ENCODE measurements around the gene NUCB1. TPM values are rescaled to one million over a fixed set of nuclear protein-coding genes. Genes with fewer than 3 reads are reported as not detected.
A peak's percentile ranks its signal among the peaks of the same experiment; 100 is the strongest.

NUCB1 gene
- total and polyA plus RNA-seq, 3 experiments from 2014 or later: 86.8 to 147 (median 93.3) TPM

DNA sequence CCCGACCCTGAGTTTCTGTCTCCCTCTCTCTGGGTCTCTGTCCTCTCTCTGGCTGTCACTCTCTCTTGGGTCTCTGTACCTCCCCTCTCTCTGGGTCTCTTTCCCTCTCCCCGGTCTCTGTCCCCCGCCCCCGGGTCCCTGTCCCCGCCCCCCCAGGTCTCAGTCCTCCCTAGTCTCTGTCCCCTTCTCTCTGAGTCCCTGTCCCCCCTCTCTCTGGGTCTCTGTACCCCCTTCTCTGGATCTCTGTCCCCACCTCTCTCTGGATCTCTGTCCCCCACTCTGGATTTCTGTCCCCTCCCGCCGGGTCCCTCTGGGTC is 62.7 kb downstream of the NUCB1 start:
- H3K27ac ChIP-seq (ENCODE audit: low read depth, low read length): peak overlapping the region; percentile 94
- Mint-ChIP-seq H3K4me3 (peak overlapping the region; percentile 46 to 100 (median 64)), H3K27ac (peak overlapping the region; percentile 58 to 99 (median 88)), H3K9me3 (no peaks in the 10 kb centered on the region), H3K36me3 (peaks cover 0 to 31% (median 0%) of the 10 kb centered on the region in 3 donors), H3K27me3 (peaks cover 0 to 8% of the 10 kb centered on the region in 2 donors), H3K4me1 (peaks cover 56 to 79% (median 63%) of the 10 kb centered on the region in 3 donors)
- H3K4me1 ChIP-seq (ENCODE audit: insufficient read depth, low read length): peaks cover 42% of the 10 kb centered on the region
- POLR2A ChIA-PET: interaction anchor here (1.1 to 1.2 kb wide), 2 partner anchors 9 to 62 kb away, joined by 3 to 6 read pairs; partner anchors contain the start of genes BAX and NUCB1
- no peaks in the 10 kb centered on the region for H3K9me3 ChIP-seq (ENCODE audit: low read length)
- no peaks in the 10 kb centered on the region for H3K27me3 ChIP-seq (ENCODE audit: insufficient read depth, low read length, poor library complexity, severe bottlenecking)
- DNase-seq: no peak
- peaks cover 6% of the 10 kb centered on the region for H3K36me3 ChIP-seq (ENCODE audit: insufficient read depth, low read length)
- CTCF ChIA-PET: interaction anchor here (1.0 to 1.8 kb wide), 2 partner anchors 8 to 31 kb away, joined by 3 to 5 read pairs; partner anchors contain the start of genes GYS1 and RUVBL2
- no peak overlapping the region for H3K4me3 ChIP-seq (ENCODE audit: low read length)

DNA sequence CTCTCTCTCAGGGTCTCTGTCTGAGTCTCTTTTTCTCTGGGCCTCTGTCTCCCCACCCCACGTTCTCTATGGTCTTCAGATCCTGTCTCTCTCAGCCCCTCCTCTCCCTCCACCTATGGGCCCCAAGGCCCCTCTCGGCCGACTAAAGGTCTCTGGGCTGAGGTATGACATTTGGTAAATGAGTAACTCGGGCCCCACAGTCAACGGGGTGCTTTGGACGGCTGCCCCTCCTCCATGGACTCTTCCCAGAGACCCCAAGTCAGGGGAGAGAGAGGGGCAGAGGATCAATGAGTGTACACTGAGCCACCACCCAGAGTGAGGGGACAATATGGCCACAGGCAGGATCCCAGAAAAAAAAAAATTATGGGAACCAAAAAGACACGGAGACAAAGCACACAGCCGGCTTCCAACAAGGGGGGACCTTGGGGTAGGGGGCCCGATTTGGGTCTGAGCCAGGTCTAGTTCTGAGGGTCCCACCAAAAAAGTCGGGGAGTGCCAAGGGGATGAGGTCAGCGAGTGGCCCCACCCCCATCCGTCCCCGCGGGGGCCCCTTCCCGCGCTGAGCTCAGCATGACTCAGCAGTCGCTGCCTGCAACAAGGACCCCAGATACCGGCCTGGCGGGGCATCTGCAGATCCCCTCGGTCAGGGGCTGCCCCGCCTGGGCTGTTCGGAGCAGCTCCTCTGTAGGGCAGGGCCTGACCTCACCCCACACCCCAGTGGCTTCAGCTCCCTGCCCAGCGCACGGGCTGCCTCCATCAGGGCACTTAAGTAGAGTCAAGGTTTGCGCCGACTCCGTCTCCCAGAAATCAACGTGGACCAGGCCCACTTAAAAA is 63.5 kb downstream of the NUCB1 start:
- POLR2A ChIA-PET: interaction anchor here (0.8 to 3.4 kb wide), 3 partner anchors 9 to 89 kb away, joined by 3 to 14 read pairs (median 4); partner anchors contain the start of genes BAX, GYS1 and RUVBL2
- Mint-ChIP-seq H3K27me3 (peaks cover 0 to 8% of the 10 kb centered on the region in 2 donors), H3K4me3 (peak overlapping the region; percentile 91 to 100 (median 100)), H3K9me3 (no peaks in the 10 kb centered on the region), H3K4me1 (peaks cover 61 to 80% (median 61%) of the 10 kb centered on the region in 3 donors), H3K36me3 (peaks cover 2 to 36% (median 5%) of the 10 kb centered on the region in 3 donors), H3K27ac (peak overlapping the region; percentile 85 to 99 (median 95))
- CTCF ChIA-PET: interaction anchor here (1.2 to 1.6 kb wide), 3 partner anchors 30 to 168 kb away, joined by 3 to 7 read pairs (median 7); partner anchors contain the start of genes GYS1 and RUVBL2
- no peaks in the 10 kb centered on the region for H3K9me3 ChIP-seq (ENCODE audit: low read length)
- H3K4me1 ChIP-seq (ENCODE audit: insufficient read depth, low read length): peaks cover 42% of the 10 kb centered on the region
- peak overlapping the region; percentile 94 for H3K27ac ChIP-seq (ENCODE audit: low read depth, low read length)
- H3K36me3 ChIP-seq (ENCODE audit: insufficient read depth, low read length): peaks cover 9% of the 10 kb centered on the region
- no peaks in the 10 kb centered on the region for H3K27me3 ChIP-seq (ENCODE audit: insufficient read depth, low read length, poor library complexity, severe bottlenecking)
- DNase-seq: peak in 4 of 5 donors; percentile 35 to 76 (median 49)
- peak overlapping the region; percentile 72 for H3K4me3 ChIP-seq (ENCODE audit: low read length)

DNA sequence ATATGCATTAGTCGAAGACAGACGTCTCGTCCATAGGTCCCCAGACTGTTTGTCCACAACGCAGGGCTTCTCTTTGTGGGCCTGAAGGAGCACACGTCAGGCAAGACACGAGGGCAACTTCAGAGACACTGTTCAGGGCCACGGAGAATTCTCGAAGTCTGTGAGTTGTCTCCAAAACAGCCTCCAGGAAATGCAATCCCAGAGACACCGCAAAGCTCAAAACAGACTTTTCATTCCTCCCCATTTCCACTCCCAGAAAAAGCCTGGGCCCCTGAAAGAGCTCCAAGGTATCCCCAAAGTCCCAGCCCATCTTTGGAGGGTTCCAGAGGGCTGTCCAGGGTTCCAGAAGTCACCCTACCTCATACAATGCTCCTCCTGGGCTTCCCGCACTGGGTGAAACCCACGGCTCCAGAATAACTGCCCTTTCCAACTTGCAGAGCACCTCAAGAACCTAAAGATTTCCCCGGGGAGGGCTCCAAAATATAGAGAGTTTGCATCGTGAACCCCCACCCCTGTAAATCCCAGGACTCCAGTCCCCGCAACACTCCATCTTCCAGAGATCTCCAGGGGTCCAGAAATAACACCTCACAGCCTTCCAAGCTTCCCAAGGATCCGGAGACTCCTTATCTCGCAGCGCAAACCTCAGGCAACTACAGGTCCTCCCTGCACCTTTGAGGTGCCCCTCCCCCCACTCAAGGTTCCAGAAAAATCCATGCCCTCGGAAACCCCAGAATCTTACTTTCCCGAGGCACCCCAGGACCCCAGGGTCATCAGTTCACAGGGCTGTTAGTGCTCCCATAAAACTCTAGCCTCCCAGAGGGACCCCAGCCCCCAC is 64.3 kb downstream of the NUCB1 start:
- H3K36me3 ChIP-seq (ENCODE audit: insufficient read depth, low read length): peaks cover 16% of the 10 kb centered on the region
- no peaks in the 10 kb centered on the region for H3K9me3 Mint-ChIP-seq
- H3K9me3 ChIP-seq (ENCODE audit: low read length): no peaks in the 10 kb centered on the region
- H3K4me3 Mint-ChIP-seq: peak overlapping the region; percentile 91 to 100 (median 100)
- H3K4me3 ChIP-seq (ENCODE audit: low read length): peak overlapping the region; percentile 72
- H3K4me1 ChIP-seq (ENCODE audit: insufficient read depth, low read length): peaks cover 42% of the 10 kb centered on the region
- peaks cover 0 to 9% of the 10 kb centered on the region in 2 donors for H3K27me3 Mint-ChIP-seq
- no peaks in the 10 kb centered on the region for H3K27me3 ChIP-seq (ENCODE audit: insufficient read depth, low read length, poor library complexity, severe bottlenecking)
- H3K4me1 Mint-ChIP-seq: peaks cover 55 to 80% (median 59%) of the 10 kb centered on the region in 3 donors
- peaks cover 2 to 44% (median 5%) of the 10 kb centered on the region in 3 donors for H3K36me3 Mint-ChIP-seq
- CTCF ChIA-PET: interaction anchor here (1.2 to 3.7 kb wide), 4 partner anchors 28 to 169 kb away, joined by 3 to 20 read pairs (median 7); partner anchors contain the start of genes GYS1 and RUVBL2
- peak overlapping the region; percentile 85 to 99 (median 95) for H3K27ac Mint-ChIP-seq
- H3K27ac ChIP-seq (ENCODE audit: low read depth, low read length): peak overlapping the region; percentile 94
- peak in 1 of 5 donors; percentile 29 for DNase-seq
- POLR2A ChIA-PET: interaction anchor here (0.6 to 3.4 kb wide), 7 partner anchors 10 to 92 kb away, joined by 3 to 18 read pairs (median 4); partner anchors contain the start of genes BAX, GYS1, PPP1R15A and RUVBL2

DNA sequence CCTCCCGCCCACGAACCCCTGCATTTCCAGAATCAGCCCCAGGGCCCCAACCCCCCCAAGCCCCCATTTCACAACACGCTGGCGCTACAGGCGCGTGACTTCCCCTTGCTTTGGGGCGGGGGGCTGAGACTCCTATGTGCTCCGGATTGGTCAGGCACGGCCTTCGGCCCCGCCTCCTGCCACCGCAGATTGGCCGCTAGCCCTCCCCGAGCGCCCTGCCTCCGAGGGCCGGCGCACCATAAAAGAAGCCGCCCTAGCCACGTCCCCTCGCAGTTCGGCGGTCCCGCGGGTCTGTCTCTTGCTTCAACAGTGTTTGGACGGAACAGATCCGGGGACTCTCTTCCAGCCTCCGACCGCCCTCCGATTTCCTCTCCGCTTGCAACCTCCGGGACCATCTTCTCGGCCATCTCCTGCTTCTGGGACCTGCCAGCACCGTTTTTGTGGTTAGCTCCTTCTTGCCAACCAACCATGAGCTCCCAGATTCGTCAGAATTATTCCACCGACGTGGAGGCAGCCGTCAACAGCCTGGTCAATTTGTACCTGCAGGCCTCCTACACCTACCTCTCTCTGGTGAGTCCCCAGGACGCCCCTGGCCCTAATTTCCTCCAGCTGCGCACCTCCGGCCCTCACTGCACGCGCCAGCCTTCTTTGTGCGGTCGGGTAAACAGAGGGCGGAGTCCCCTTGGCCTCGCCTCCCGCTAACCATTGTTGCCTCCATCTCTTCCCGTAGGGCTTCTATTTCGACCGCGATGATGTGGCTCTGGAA is 65.1 kb downstream of the NUCB1 start, which contains the start of gene FTL:
Gene FTL (plus strand): TSS at position 270 of the 766 bp plus-strand sequence. CDS start 199 bp downstream, at position 469.
- Histone ChIP-seq H3K4me1 (ENCODE audit: insufficient read depth, low read length) (peaks cover 42% of the 10 kb centered on the region), H3K9me3 (ENCODE audit: low read length) (no peaks in the 10 kb centered on the region), H3K27ac (ENCODE audit: low read depth, low read length) (peak within 1 kb of the TSS; percentile 94), H3K36me3 (ENCODE audit: insufficient read depth, low read length) (peaks cover 16% of the 10 kb centered on the region), H3K4me3 (ENCODE audit: low read length) (peak within 1 kb of the TSS; percentile 88), H3K27me3 (ENCODE audit: insufficient read depth, low read length, poor library complexity, severe bottlenecking) (no peaks in the 10 kb centered on the region)
- ChIA-PET POLR2A (interaction anchor here (0.6 to 3.4 kb wide), 6 partner anchors 10 to 93 kb away, joined by 3 to 18 read pairs (median 6); partner anchors contain the start of genes BAX, GYS1, NUCB1 and PPP1R15A), CTCF (interaction anchor here (1.6 to 3.7 kb wide), 3 partner anchors 27 to 170 kb away, joined by 3 to 20 read pairs (median 16); partner anchors contain the start of genes GYS1 and RUVBL2)
- Mint-ChIP-seq H3K4me3 (peak within 1 kb of the TSS; percentile 91 to 100 (median 100)), H3K27ac (peak within 1 kb of the TSS; percentile 90 to 99 (median 97)), H3K9me3 (no peaks in the 10 kb centered on the region), H3K27me3 (peaks cover 0 to 9% of the 10 kb centered on the region in 2 donors), H3K4me1 (peaks cover 50 to 76% (median 59%) of the 10 kb centered on the region in 3 donors), H3K36me3 (peaks cover 2 to 51% (median 5%) of the 10 kb centered on the region in 3 donors)
- peak; percentile 76 to 90 (median 85) for DNase-seq

DNA sequence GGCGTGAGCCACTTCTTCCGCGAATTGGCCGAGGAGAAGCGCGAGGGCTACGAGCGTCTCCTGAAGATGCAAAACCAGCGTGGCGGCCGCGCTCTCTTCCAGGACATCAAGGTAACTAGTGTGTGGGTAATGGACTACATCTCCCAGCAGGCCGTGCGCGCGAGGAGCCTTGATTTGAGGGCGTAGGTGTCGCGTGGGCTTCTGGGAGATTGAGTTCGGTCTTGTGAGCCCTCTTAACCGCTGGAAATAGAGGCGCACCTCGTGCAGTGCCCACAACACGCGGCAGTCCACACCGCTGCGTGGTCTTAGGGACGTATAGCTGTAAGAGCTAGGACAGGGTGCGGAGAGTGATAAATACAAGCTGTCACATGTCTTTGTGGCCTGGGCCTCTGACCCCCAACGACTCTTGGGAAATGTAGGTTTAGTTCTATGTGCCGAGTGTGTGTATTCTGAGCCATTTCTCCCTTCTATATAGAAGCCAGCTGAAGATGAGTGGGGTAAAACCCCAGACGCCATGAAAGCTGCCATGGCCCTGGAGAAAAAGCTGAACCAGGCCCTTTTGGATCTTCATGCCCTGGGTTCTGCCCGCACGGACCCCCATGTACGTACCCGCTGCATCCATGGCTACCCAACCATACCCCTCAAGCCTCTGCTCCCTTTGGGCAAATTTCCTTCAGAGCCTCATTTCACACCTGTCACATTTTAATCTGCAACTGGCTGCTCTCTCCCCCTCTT is 65.9 kb downstream of the NUCB1 start:
- Mint-ChIP-seq H3K27ac (peak overlapping the region; percentile 90 to 99 (median 97)), H3K27me3 (peaks cover 0 to 9% of the 10 kb centered on the region in 2 donors), H3K9me3 (no peaks in the 10 kb centered on the region), H3K36me3 (peaks cover 3 to 55% (median 5%) of the 10 kb centered on the region in 3 donors), H3K4me3 (peak overlapping the region; percentile 91 to 100 (median 100)), H3K4me1 (peaks cover 54 to 74% (median 61%) of the 10 kb centered on the region in 3 donors)
- CTCF ChIA-PET: interaction anchor here (1.6 to 3.7 kb wide), 4 partner anchors 27 to 170 kb away, joined by 3 to 20 read pairs (median 12); partner anchors contain the start of genes GYS1 and RUVBL2
- Histone ChIP-seq H3K9me3 (ENCODE audit: low read length) (no peaks in the 10 kb centered on the region), H3K36me3 (ENCODE audit: insufficient read depth, low read length) (peaks cover 16% of the 10 kb centered on the region), H3K4me3 (ENCODE audit: low read length) (peak overlapping the region; percentile 88), H3K27ac (ENCODE audit: low read depth, low read length) (peak overlapping the region; percentile 83), H3K4me1 (ENCODE audit: insufficient read depth, low read length) (peaks cover 42% of the 10 kb centered on the region), H3K27me3 (ENCODE audit: insufficient read depth, low read length, poor library complexity, severe bottlenecking) (no peaks in the 10 kb centered on the region)
- DNase-seq: peak; percentile 81 to 92 (median 84)
- POLR2A ChIA-PET: interaction anchor here (0.9 to 3.4 kb wide), 6 partner anchors 10 to 123 kb away, joined by 3 to 18 read pairs (median 8); partner anchors contain the start of genes BAX, GYS1, NUCB1 and PPP1R15A

DNA sequence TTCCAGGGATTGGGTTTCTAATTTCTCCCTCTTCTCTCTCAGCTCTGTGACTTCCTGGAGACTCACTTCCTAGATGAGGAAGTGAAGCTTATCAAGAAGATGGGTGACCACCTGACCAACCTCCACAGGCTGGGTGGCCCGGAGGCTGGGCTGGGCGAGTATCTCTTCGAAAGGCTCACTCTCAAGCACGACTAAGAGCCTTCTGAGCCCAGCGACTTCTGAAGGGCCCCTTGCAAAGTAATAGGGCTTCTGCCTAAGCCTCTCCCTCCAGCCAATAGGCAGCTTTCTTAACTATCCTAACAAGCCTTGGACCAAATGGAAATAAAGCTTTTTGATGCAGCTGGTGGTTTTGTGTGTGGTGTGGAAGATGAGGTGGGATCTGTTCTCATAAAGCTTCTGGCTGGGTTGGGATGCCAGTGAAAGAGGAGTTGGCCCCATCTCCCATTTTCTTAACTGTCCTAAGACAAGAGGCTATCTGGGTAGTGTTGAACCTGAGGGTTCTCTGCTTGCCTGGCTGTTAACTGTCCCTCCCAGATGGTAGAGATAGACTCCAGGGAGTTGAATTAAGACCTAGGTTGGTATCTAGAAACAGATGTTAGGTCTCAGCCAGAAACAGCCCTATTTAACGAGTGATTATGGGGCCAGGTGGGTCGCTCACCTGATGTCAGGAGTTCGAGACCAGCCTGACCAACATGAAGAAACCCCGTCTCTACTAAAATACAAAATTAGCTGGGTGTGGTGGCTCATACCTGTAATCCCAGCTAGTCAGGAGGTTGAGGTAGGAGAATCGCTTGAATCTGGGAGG is 66.6 kb downstream of the NUCB1 start:
- H3K27me3 ChIP-seq (ENCODE audit: insufficient read depth, low read length, poor library complexity, severe bottlenecking): no peaks in the 10 kb centered on the region
- Mint-ChIP-seq H3K27me3 (peaks cover 0 to 9% of the 10 kb centered on the region in 2 donors), H3K27ac (peak overlapping the region in 7 of 8 donors; percentile 24 to 99 (median 95)), H3K9me3 (no peaks in the 10 kb centered on the region), H3K4me3 (peak overlapping the region; percentile 91 to 100 (median 100)), H3K4me1 (peaks cover 56 to 71% (median 60%) of the 10 kb centered on the region in 3 donors), H3K36me3 (peaks cover 5 to 60% (median 5%) of the 10 kb centered on the region in 3 donors)
- no peak for DNase-seq
- H3K4me1 ChIP-seq (ENCODE audit: insufficient read depth, low read length): peaks cover 42% of the 10 kb centered on the region
- no peaks in the 10 kb centered on the region for H3K9me3 ChIP-seq (ENCODE audit: low read length)
- H3K27ac ChIP-seq (ENCODE audit: low read depth, low read length): peak overlapping the region; percentile 83
- POLR2A ChIA-PET: interaction anchor here (0.9 to 3.4 kb wide), 8 partner anchors 9 to 124 kb away, joined by 3 to 18 read pairs (median 6); partner anchors contain the start of genes BAX, GYS1, NUCB1 and RUVBL2
- CTCF ChIA-PET: interaction anchor here (1.2 to 3.7 kb wide), 5 partner anchors 9 to 171 kb away, joined by 3 to 20 read pairs (median 7); partner anchors contain the start of genes GYS1 and RUVBL2
- H3K36me3 ChIP-seq (ENCODE audit: insufficient read depth, low read length): peaks cover 16% of the 10 kb centered on the region
- H3K4me3 ChIP-seq (ENCODE audit: low read length): peak overlapping the region; percentile 88

Data from CD8-positive, alpha-beta memory T cell (primary cell).